Astrocyte (in vitro differentiated cells and primary cell): ENCODE data around the gene BIK. TPM values are rescaled to one million over a fixed set of nuclear protein-coding genes. Genes with fewer than 3 reads are reported as not detected.
A peak's percentile ranks its signal among the peaks of the same experiment; 100 is the strongest.

Source experiments
- DNase-seq: peaks from one replicate; pipeline ENCODE4 v3.0.0-alpha.2; 2010; ENCODE audit warnings: low read depth
- FAIRE-seq: peaks from 2 replicates; lab custom pipeline; 2011; peaks lifted over from hg19 to GRCh38; lab: Jason Lieb, UNC
- H2AFZ ChIP-seq: 2 replicates; pipeline ENCODE4 v1.6.0; 2012; ENCODE audit warnings: low read depth, low read length, inconsistent platforms
- H3K27ac ChIP-seq: 2 replicates; pipeline ENCODE4 v1.5.1; 2011; ENCODE audit warnings: low read depth, low read length, inconsistent platforms
- H3K27me3 ChIP-seq: 2 replicates; pipeline ENCODE4 v1.6.0; 2011; ENCODE audit warnings: low read length, inconsistent platforms; ENCODE audit not compliant: insufficient read depth
- H3K36me3 ChIP-seq: 2 replicates; pipeline ENCODE4 v1.5.1; 2011; ENCODE audit warnings: low read length, inconsistent platforms; ENCODE audit not compliant: insufficient read depth
- H3K4me1 ChIP-seq: 2 replicates; pipeline ENCODE4 v1.5.1; 2011; ENCODE audit warnings: low read length, inconsistent platforms; ENCODE audit not compliant: insufficient read depth
- H3K4me2 ChIP-seq: 2 replicates; pipeline ENCODE4 v1.6.0; 2012; ENCODE audit warnings: low read length, inconsistent platforms
- H3K4me3 ChIP-seq: 2 replicates; pipeline ENCODE4 v1.5.1; 2011; ENCODE audit warnings: low read depth, mild to moderate bottlenecking, low read length, inconsistent platforms; ENCODE audit not compliant: insufficient read depth
- H3K79me2 ChIP-seq: 2 replicates; pipeline ENCODE4 v1.6.0; 2012; ENCODE audit warnings: mild to moderate bottlenecking, low read length, inconsistent platforms; ENCODE audit not compliant: insufficient read depth
- H3K9ac ChIP-seq: 2 replicates; pipeline ENCODE4 v1.6.0; 2012; ENCODE audit warnings: mild to moderate bottlenecking, low read length, inconsistent platforms
- H3K9me3 ChIP-seq: 2 replicates; pipeline ENCODE4 v1.5.1; 2012; ENCODE audit warnings: low read depth, mild to moderate bottlenecking, low read length, inconsistent platforms; ENCODE audit not compliant: insufficient read depth
- H4K20me1 ChIP-seq: 2 replicates; pipeline ENCODE4 v1.6.0; 2012; ENCODE audit warnings: low read length, inconsistent platforms; ENCODE audit not compliant: insufficient read depth
- H3K27ac Mint-ChIP-seq: one replicate; pipeline ENCODE4 v1.8.0; 2021; ENCODE audit warnings: mild to moderate bottlenecking, mixed read lengths; ENCODE audit not compliant: unreplicated experiment
- H3K27me3 Mint-ChIP-seq: one replicate; pipeline ENCODE4 v1.8.0; 2021; ENCODE audit warnings: low read depth, mixed read lengths; ENCODE audit not compliant: unreplicated experiment
- H3K36me3 Mint-ChIP-seq: one replicate; pipeline ENCODE4 v1.8.0; 2021; ENCODE audit warnings: low read depth, mixed read lengths; ENCODE audit not compliant: unreplicated experiment
- H3K4me1 Mint-ChIP-seq: one replicate; pipeline ENCODE4 v1.8.0; 2021; ENCODE audit warnings: low read depth, mixed read lengths; ENCODE audit not compliant: unreplicated experiment
- H3K4me3 Mint-ChIP-seq: one replicate; pipeline ENCODE4 v1.8.0; 2021; ENCODE audit warnings: mild to moderate bottlenecking, moderate library complexity, mixed read lengths; ENCODE audit not compliant: unreplicated experiment
- H3K9me3 Mint-ChIP-seq: one replicate; pipeline ENCODE4 v1.8.0; 2021; ENCODE audit warnings: mild to moderate bottlenecking, mixed read lengths; ENCODE audit not compliant: unreplicated experiment
- EZH2 ChIP-seq: IDR thresholded peaks from 2 replicates; pipeline ENCODE4 v1.6.1; 2012; ENCODE audit warnings: mild to moderate bottlenecking, low read length, inconsistent platforms; ENCODE audit not compliant: insufficient read depth
- total RNA-seq: library from RNA; stranded (reverse); gene quantifications from 2 replicates; pipeline ENCODE4 v1.2.1, GENCODE V29; 2021
- TF ChIP-seq, protein P1 (sequence below): IDR thresholded peaks from 2 replicates; pipeline ENCODE4 v1.5.1; 2011; ENCODE audit warnings: low read depth, mild to moderate bottlenecking, inconsistent platforms, low read length, moderate library complexity; ENCODE audit not compliant: insufficient read depth

The BIK gene
- total RNA-seq, 1 donor from 2014 or later: 0.32 TPM

GRCh38 chr22:43159484-43160178 is 49.1 kb downstream of the BIK start:
- H3K27ac Mint-ChIP-seq: no peak overlapping the region

DNA sequence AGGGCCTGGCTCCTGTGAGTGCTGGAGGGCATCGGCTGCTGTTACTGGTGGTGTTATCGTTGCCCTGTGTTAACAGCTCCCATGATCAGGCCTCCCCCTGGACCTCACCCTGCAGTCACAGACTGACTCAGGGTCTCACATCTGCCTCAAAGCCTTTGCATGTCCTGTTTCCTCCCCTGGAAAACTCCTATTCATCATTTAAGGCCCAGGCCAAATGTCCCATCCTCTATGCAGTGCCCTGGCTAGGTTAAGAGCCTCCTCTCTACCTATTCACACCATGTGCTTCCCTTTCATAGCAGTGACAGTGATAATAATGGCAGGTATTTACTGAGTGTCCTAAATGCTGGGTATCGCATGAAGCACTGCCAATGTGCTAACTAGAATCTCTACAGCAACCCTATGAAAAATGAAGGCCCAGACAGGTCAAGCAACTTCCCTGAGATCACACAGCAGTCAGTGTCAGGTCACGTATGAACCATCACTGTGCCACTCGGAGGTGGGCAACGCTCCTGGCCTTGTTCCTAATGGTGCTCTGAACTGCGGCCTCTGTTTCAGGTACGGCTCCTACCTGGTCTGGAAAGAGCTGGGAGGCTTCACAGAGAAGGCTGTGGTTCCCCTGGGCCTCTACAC is 50.1 kb downstream of the BIK start:
- Mint-ChIP-seq H3K36me3 (no peaks in the 10 kb centered on the region), H3K27ac (no peak overlapping the region), H3K9me3 (no peaks in the 10 kb centered on the region), H3K4me3 (no peak overlapping the region), H3K27me3 (no peaks in the 10 kb centered on the region), H3K4me1 (no peaks in the 10 kb centered on the region)
- DNase-seq (no peak), FAIRE-seq (no peak)
- no peak overlapping the region for H3K4me3 ChIP-seq
- H3K27ac ChIP-seq: no peak overlapping the region
- TF ChIP-seq, protein P1, sequence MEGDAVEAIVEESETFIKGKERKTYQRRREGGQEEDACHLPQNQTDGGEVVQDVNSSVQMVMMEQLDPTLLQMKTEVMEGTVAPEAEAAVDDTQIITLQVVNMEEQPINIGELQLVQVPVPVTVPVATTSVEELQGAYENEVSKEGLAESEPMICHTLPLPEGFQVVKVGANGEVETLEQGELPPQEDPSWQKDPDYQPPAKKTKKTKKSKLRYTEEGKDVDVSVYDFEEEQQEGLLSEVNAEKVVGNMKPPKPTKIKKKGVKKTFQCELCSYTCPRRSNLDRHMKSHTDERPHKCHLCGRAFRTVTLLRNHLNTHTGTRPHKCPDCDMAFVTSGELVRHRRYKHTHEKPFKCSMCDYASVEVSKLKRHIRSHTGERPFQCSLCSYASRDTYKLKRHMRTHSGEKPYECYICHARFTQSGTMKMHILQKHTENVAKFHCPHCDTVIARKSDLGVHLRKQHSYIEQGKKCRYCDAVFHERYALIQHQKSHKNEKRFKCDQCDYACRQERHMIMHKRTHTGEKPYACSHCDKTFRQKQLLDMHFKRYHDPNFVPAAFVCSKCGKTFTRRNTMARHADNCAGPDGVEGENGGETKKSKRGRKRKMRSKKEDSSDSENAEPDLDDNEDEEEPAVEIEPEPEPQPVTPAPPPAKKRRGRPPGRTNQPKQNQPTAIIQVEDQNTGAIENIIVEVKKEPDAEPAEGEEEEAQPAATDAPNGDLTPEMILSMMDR: no peak
- no peak for TF ChIP-seq EZH2
- H2AFZ ChIP-seq: no peak overlapping the region
- no peak overlapping the region for H3K4me2 ChIP-seq
- peaks cover 4% of the 10 kb centered on the region for H3K36me3 ChIP-seq
- peaks cover 42% of the 10 kb centered on the region for H3K79me2 ChIP-seq
- H3K9ac ChIP-seq: no peak overlapping the region
- no peaks in the 10 kb centered on the region for H3K4me1 ChIP-seq
- H4K20me1 ChIP-seq: peaks cover 75% of the 10 kb centered on the region
- no peaks in the 10 kb centered on the region for H3K27me3 ChIP-seq
- no peaks in the 10 kb centered on the region for H3K9me3 ChIP-seq

More at GRCh38 chr22:43159484-43160178, 49.1 kb downstream of the BIK start:
- H3K27me3 ChIP-seq: no peaks in the 10 kb centered on the region
- H2AFZ ChIP-seq: no peak overlapping the region
- no peaks in the 10 kb centered on the region for H3K4me1 Mint-ChIP-seq
- TF ChIP-seq, protein P1: peak; percentile 16
- TF ChIP-seq EZH2: no peak
- H4K20me1 ChIP-seq: peaks cover 83% of the 10 kb centered on the region
- H3K27me3 Mint-ChIP-seq: no peaks in the 10 kb centered on the region
- H3K27ac ChIP-seq: no peak overlapping the region
- H3K4me1 ChIP-seq: no peaks in the 10 kb centered on the region
- H3K4me2 ChIP-seq: no peak overlapping the region
- no peak overlapping the region for H3K9ac ChIP-seq
- H3K36me3 Mint-ChIP-seq: peaks cover 2% of the 10 kb centered on the region
- H3K9me3 Mint-ChIP-seq: no peaks in the 10 kb centered on the region
- no peak for FAIRE-seq
- no peak for DNase-seq
- H3K9me3 ChIP-seq: no peaks in the 10 kb centered on the region
- H3K79me2 ChIP-seq: peaks cover 52% of the 10 kb centered on the region
- peaks cover 4% of the 10 kb centered on the region for H3K36me3 ChIP-seq
- H3K4me3 ChIP-seq: no peak overlapping the region
- H3K4me3 Mint-ChIP-seq: no peak overlapping the region
